Measurements from ENCODE around the gene PCDHGC3.

The PCDHGC3 gene

GRCh38 chr5:141524604-141525597 lies 49.1 kb downstream of the PCDHGC3 start:
- DNase-seq: peak; percentile 18 to 36

GRCh38 chr5:141525653-141526052 lies 49.9 kb downstream of the PCDHGC3 start:
- DNase-seq: no peak

- no peak for DNase-seq
These were observed 51.7 kb downstream of the PCDHGC3 start for GRCh38 chr5:141527426-141527825.

Measured in AML-193 (cell line).